Measurements from ENCODE around the gene ARHGEF7. TPM values are rescaled to one million over a fixed set of nuclear protein-coding genes. Genes with fewer than 3 reads are reported as not detected.
"Not testable (repeated sequence)": the region's sequence is repeated elsewhere in the genome, so short reads cannot be mapped to it uniquely, and the experiment has no call there.

The ARHGEF7 gene
- polyA plus RNA-seq, 1 donor (not counting 4 experiments of a cell fraction or from before 2014, with no cell fraction given) = 25.2 TPM

- no peak overlapping the region for H3K4me3 ChIP-seq (ENCODE audit: control insufficient read depth in 2 of 3, extremely low read depth in 1 of 3, insufficient read depth in 2 of 3, low read depth in 1 of 3, low read length in 3 of 3)
- H3K4me1 ChIP-seq (ENCODE audit: control insufficient read depth, extremely low read depth, insufficient read depth, low read length) = peaks cover 14% of the 10 kb centered on the region
- no peak overlapping the region for H3K4me2 ChIP-seq (ENCODE audit: control insufficient read depth, extremely low read depth, insufficient read depth, low read depth, low read length)
- peaks cover 3% of the 10 kb centered on the region for H3K9me1 ChIP-seq (ENCODE audit: control insufficient read depth, extremely low read depth, insufficient read depth, low read length)
- DNase-seq (ENCODE audit: low read depth, low spot score) = no peak
- no peak for FAIRE-seq
- peaks cover 90% of the 10 kb centered on the region for H3K79me2 ChIP-seq (ENCODE audit: control insufficient read depth, insufficient read depth, low read length)
- peaks cover 14% of the 10 kb centered on the region for H4K20me1 ChIP-seq (ENCODE audit: control insufficient read depth, extremely low read depth, insufficient read depth, low read length)
- no peak overlapping the region for H3K27ac ChIP-seq (ENCODE audit: control insufficient read depth, insufficient read depth, low read length)
- no peaks in the 10 kb centered on the region for H3K27me3 ChIP-seq (ENCODE audit: control insufficient read depth, extremely low read depth, insufficient read depth, low read length)
- dilution Hi-C loops (cut with MboI; ENCODE audit: extremely low pct_ligation_motif_present, low sequenced_read_pairs) = no loop called here
- no peak for TF ChIP-seq CTCF (optimal IDR thresholded peaks at IDR 0.05 in 1 of 3, IDR thresholded peaks at IDR 0.05 in 1 of 3, conservative IDR thresholded peaks at IDR 0.05 in 1 of 3; ENCODE audit: extremely low read depth in 1 of 3, insufficient read depth in 2 of 3, low read length in 3 of 3)
- TF ChIP-seq EZH2 (IDR thresholded peaks at IDR 0.05; ENCODE audit: low read length) = no peak
- no peak overlapping the region for H3K9ac ChIP-seq (ENCODE audit: control insufficient read depth, extremely low read depth, insufficient read depth, low read length)
- H3K9me3 ChIP-seq (ENCODE audit: control insufficient read depth, low read depth, low read length) = no peaks in the 10 kb centered on the region
- H2AFZ ChIP-seq (ENCODE audit: control insufficient read depth, low read length) = no peak overlapping the region
- peaks cover 0 to 6% of the 10 kb centered on the region in 2 experiments for H3K36me3 ChIP-seq (ENCODE audit: control insufficient read depth in 2 of 2, extremely low read depth in 1 of 2, insufficient read depth in 2 of 2, low read length in 2 of 2)
These were observed 71.3 kb downstream of the ARHGEF7 start for GRCh38 chr13:111186305-111186935.

- H2AFZ ChIP-seq (ENCODE audit: control insufficient read depth, low read length) = peak overlapping the region; percentile 28
- peak overlapping the region; percentile 81 for H3K4me2 ChIP-seq (ENCODE audit: control insufficient read depth, extremely low read depth, insufficient read depth, low read depth, low read length)
- peak; percentile 58 for DNase-seq (ENCODE audit: low read depth, low spot score)
- peaks cover 14% of the 10 kb centered on the region for H4K20me1 ChIP-seq (ENCODE audit: control insufficient read depth, extremely low read depth, insufficient read depth, low read length)
- H3K27ac ChIP-seq (ENCODE audit: control insufficient read depth, insufficient read depth, low read length) = peak overlapping the region; percentile 72
- peak overlapping the region; percentile 58 for H3K9ac ChIP-seq (ENCODE audit: control insufficient read depth, extremely low read depth, insufficient read depth, low read length)
- dilution Hi-C loops (cut with MboI; ENCODE audit: extremely low pct_ligation_motif_present, low sequenced_read_pairs) = no loop called here
- H3K9me3 ChIP-seq (ENCODE audit: control insufficient read depth, low read depth, low read length) = no peaks in the 10 kb centered on the region
- FAIRE-seq = peak; percentile 92
- no peaks in the 10 kb centered on the region for H3K27me3 ChIP-seq (ENCODE audit: control insufficient read depth, extremely low read depth, insufficient read depth, low read length)
- H3K4me1 ChIP-seq (ENCODE audit: control insufficient read depth, extremely low read depth, insufficient read depth, low read length) = peaks cover 14% of the 10 kb centered on the region
- TF ChIP-seq CTCF (optimal IDR thresholded peaks at IDR 0.05 in 1 of 3, IDR thresholded peaks at IDR 0.05 in 1 of 3, conservative IDR thresholded peaks at IDR 0.05 in 1 of 3; ENCODE audit: extremely low read depth in 1 of 3, insufficient read depth in 2 of 3, low read length in 3 of 3) (no peak), EZH2 (IDR thresholded peaks at IDR 0.05; ENCODE audit: low read length) (no peak)
- H3K9me1 ChIP-seq (ENCODE audit: control insufficient read depth, extremely low read depth, insufficient read depth, low read length) = no peaks in the 10 kb centered on the region
- peaks cover 78% of the 10 kb centered on the region for H3K79me2 ChIP-seq (ENCODE audit: control insufficient read depth, insufficient read depth, low read length)
- H3K36me3 ChIP-seq (ENCODE audit: control insufficient read depth in 2 of 2, extremely low read depth in 1 of 2, insufficient read depth in 2 of 2, low read length in 2 of 2) = peaks cover 0 to 4% of the 10 kb centered on the region in 2 experiments
- H3K4me3 ChIP-seq (ENCODE audit: control insufficient read depth in 2 of 3, extremely low read depth in 1 of 3, insufficient read depth in 2 of 3, low read depth in 1 of 3, low read length in 3 of 3) = no peak overlapping the region
These were observed 72.9 kb downstream of the ARHGEF7 start for GRCh38 chr13:111187960-111188541.

- FAIRE-seq; H2AFZ ChIP-seq (ENCODE audit: control insufficient read depth, low read length); H3K4me2 ChIP-seq (ENCODE audit: control insufficient read depth, extremely low read depth, insufficient read depth, low read depth, low read length); H3K4me3 ChIP-seq (ENCODE audit: control insufficient read depth in 2 of 3, extremely low read depth in 1 of 3, insufficient read depth in 2 of 3, low read depth in 1 of 3, low read length in 3 of 3); H3K9me3 ChIP-seq (ENCODE audit: control insufficient read depth, low read depth, low read length); H3K9ac ChIP-seq (ENCODE audit: control insufficient read depth, extremely low read depth, insufficient read depth, low read length); DNase-seq (ENCODE audit: low read depth, low spot score); H3K27me3 ChIP-seq (ENCODE audit: control insufficient read depth, extremely low read depth, insufficient read depth, low read length); H3K27ac ChIP-seq (ENCODE audit: control insufficient read depth, insufficient read depth, low read length); H3K9me1 ChIP-seq (ENCODE audit: control insufficient read depth, extremely low read depth, insufficient read depth, low read length); H3K36me3 ChIP-seq (ENCODE audit: control insufficient read depth in 2 of 2, extremely low read depth in 1 of 2, insufficient read depth in 2 of 2, low read length in 2 of 2); dilution Hi-C loops (cut with MboI; ENCODE audit: extremely low pct_ligation_motif_present, low sequenced_read_pairs): not testable (repeated sequence)
- Histone ChIP-seq H3K4me1 (ENCODE audit: control insufficient read depth, extremely low read depth, insufficient read depth, low read length) (peaks cover 16% of the 10 kb centered on the region), H4K20me1 (ENCODE audit: control insufficient read depth, extremely low read depth, insufficient read depth, low read length) (peaks cover 10% of the 10 kb centered on the region), H3K79me2 (ENCODE audit: control insufficient read depth, insufficient read depth, low read length) (peaks cover 72% of the 10 kb centered on the region)
These were observed 74.0 kb downstream of the ARHGEF7 start for GRCh38 chr13:111189064-111189505.
